GM19043 (cell line): ENCODE measurements around the gene MYLK4.

Experiments used
- ATAC-seq: cut with Tn5 transposase; IDR thresholded peaks from one replicate; pipeline ENCODE4 v1.9.1; 2021; ENCODE audit warnings: low read depth; ENCODE audit not compliant: unreplicated experiment

Gene MYLK4

GRCh38 chr6:2738373-2738979, 12.2 kb downstream of the MYLK4 start:
- no peak for ATAC-seq

- no peak for ATAC-seq
Observed at GRCh38 chr6:2737885-2738284, 12.8 kb downstream of the MYLK4 start.

GRCh38 chr6:2734488-2735166, 16.1 kb downstream of the MYLK4 start:
- ATAC-seq = no peak

GRCh38 chr6:2733736-2734480, 16.8 kb downstream of the MYLK4 start:
- ATAC-seq = no peak

GRCh38 chr6:2733324-2733723, 17.4 kb downstream of the MYLK4 start:
- peak; percentile 90 for ATAC-seq

- no peak for ATAC-seq
Observed at GRCh38 chr6:2732503-2733089, 18.1 kb downstream of the MYLK4 start.

GRCh38 chr6:2731281-2731909, 19.3 kb downstream of the MYLK4 start:
- ATAC-seq = no peak

- ATAC-seq = no peak
Observed at GRCh38 chr6:2730353-2731107, 20.2 kb downstream of the MYLK4 start.

- ATAC-seq = no peak
Observed at GRCh38 chr6:2729921-2730320, 20.8 kb downstream of the MYLK4 start.

GRCh38 chr6:2725999-2726567, 24.6 kb downstream of the MYLK4 start:
- ATAC-seq = no peak

GRCh38 chr6:2725364-2725988, 25.2 kb downstream of the MYLK4 start:
- no peak for ATAC-seq

GRCh38 chr6:2721219-2721618, 29.5 kb downstream of the MYLK4 start:
- ATAC-seq = no peak

- ATAC-seq = no peak
Observed at GRCh38 chr6:2719093-2719455, 31.6 kb downstream of the MYLK4 start.

- ATAC-seq = no peak
Observed at GRCh38 chr6:2718334-2719092, 32.2 kb downstream of the MYLK4 start.

- ATAC-seq = no peak
Observed at GRCh38 chr6:2716936-2717700, 33.6 kb downstream of the MYLK4 start.

GRCh38 chr6:2715737-2716136, 35.0 kb downstream of the MYLK4 start:
- ATAC-seq = no peak

- ATAC-seq = no peak
Observed at GRCh38 chr6:2714111-2714895, 36.4 kb downstream of the MYLK4 start.
